Trophoblast cell (in vitro differentiated cells and primary cell): ENCODE data around the gene RPL41. TPM values are rescaled to one million over a fixed set of nuclear protein-coding genes. Genes with fewer than 3 reads are reported as not detected.
"Not testable (repeated sequence)": the region's sequence is repeated elsewhere in the genome, so short reads cannot be mapped to it uniquely, and the experiment has no call there.

Experiments
- DNase-seq, 2 donors: peaks; one replicate each; pipeline ENCODE4 v3.0.0-alpha.2; 2016
- H2AFZ ChIP-seq: 2 replicates; pipeline ENCODE4 v1.6.1; 2013; ENCODE audit warnings: low read length, moderate library complexity, mild to moderate bottlenecking; ENCODE audit not compliant: insufficient read depth, poor library complexity
- H2AK5ac ChIP-seq: 2 replicates; pipeline ENCODE4 v1.6.1; 2013; ENCODE audit warnings: mild to moderate bottlenecking, low read length
- H2BK120ac ChIP-seq: 2 replicates; pipeline ENCODE4 v1.6.1; 2013; ENCODE audit warnings: low read length, mild to moderate bottlenecking, moderate library complexity; ENCODE audit not compliant: insufficient read depth, poor library complexity
- H2BK12ac ChIP-seq: 2 replicates; pipeline ENCODE4 v1.6.1; 2013; ENCODE audit warnings: mild to moderate bottlenecking, low read length, moderate library complexity
- H2BK5ac ChIP-seq: 2 replicates; pipeline ENCODE4 v1.6.1; 2013; ENCODE audit warnings: low read length, low read depth, moderate library complexity, mild to moderate bottlenecking; ENCODE audit not compliant: poor library complexity
- H3K14ac ChIP-seq: 2 replicates; pipeline ENCODE4 v1.6.1; 2013; ENCODE audit warnings: mild to moderate bottlenecking, low read length
- H3K18ac ChIP-seq: 2 replicates; pipeline ENCODE4 v1.6.1; 2013; ENCODE audit warnings: mild to moderate bottlenecking, low read length
- H3K23ac ChIP-seq: 2 replicates; pipeline ENCODE4 v1.6.1; 2013; ENCODE audit warnings: low read length
- H3K27ac ChIP-seq: 2 replicates; pipeline ENCODE4 v1.5.1; 2013; ENCODE audit warnings: low read depth, mild to moderate bottlenecking, inconsistent platforms, low read length, moderate library complexity
- H3K27me3 ChIP-seq: 2 replicates; pipeline ENCODE4 v1.6.1; 2013; ENCODE audit warnings: inconsistent platforms, mild to moderate bottlenecking, low read length, moderate library complexity; ENCODE audit not compliant: insufficient read depth
- H3K36me3 ChIP-seq, 2 experiments: 1 replicate in 1 of 2; 2 replicates in 1 of 2; pipeline ENCODE4 v1.6.1; 2013; ENCODE audit warnings: low read length in 2 of 2, mild to moderate bottlenecking in 2 of 2, moderate library complexity in 1 of 2; ENCODE audit not compliant: insufficient read depth in 2 of 2, control insufficient read depth in 1 of 2
- H3K4ac ChIP-seq: 2 replicates; pipeline ENCODE4 v1.6.1; 2013; ENCODE audit warnings: low read depth, mild to moderate bottlenecking, low read length, moderate library complexity
- H3K4me1 ChIP-seq, 2 experiments: 1 replicate in 1 of 2; 2 replicates in 1 of 2; pipeline ENCODE4 v1.6.1; 2013; ENCODE audit warnings: low read length in 2 of 2, mild to moderate bottlenecking in 2 of 2, moderate library complexity in 1 of 2; ENCODE audit not compliant: insufficient read depth in 2 of 2, control insufficient read depth in 1 of 2
- H3K4me2 ChIP-seq: 2 replicates; pipeline ENCODE4 v1.6.1; 2013; ENCODE audit warnings: inconsistent platforms, mild to moderate bottlenecking, low read length, moderate library complexity
- H3K4me3 ChIP-seq: 2 replicates; pipeline ENCODE4 v1.5.1; 2013; ENCODE audit warnings: mild to moderate bottlenecking, low read depth, low read length, inconsistent platforms
- H3K79me1 ChIP-seq: one replicate; pipeline ENCODE4 v1.6.1; 2013; ENCODE audit warnings: low read length
- H3K79me2 ChIP-seq: 2 replicates; pipeline ENCODE4 v1.6.1; 2013; ENCODE audit warnings: low read length, mild to moderate bottlenecking; ENCODE audit not compliant: control insufficient read depth, insufficient read depth, poor library complexity
- H3K9ac ChIP-seq: 2 replicates; pipeline ENCODE4 v1.6.1; 2013; ENCODE audit warnings: mild to moderate bottlenecking, low read length
- H3K9me3 ChIP-seq: 2 replicates; pipeline ENCODE4 v1.6.1; 2013; ENCODE audit warnings: low read depth, mild to moderate bottlenecking, control low read depth, inconsistent platforms, low read length; ENCODE audit not compliant: insufficient read depth
- H4K12ac ChIP-seq: 2 replicates; pipeline ENCODE4 v1.6.1; 2013; ENCODE audit warnings: low read depth, mild to moderate bottlenecking, low read length, moderate library complexity
- H4K8ac ChIP-seq: 2 replicates; pipeline ENCODE4 v1.6.1; 2013; ENCODE audit warnings: low read depth, mild to moderate bottlenecking, low read length, moderate library complexity
- H4K91ac ChIP-seq: one replicate; pipeline ENCODE4 v1.6.1; 2013; ENCODE audit warnings: low read depth, mild to moderate bottlenecking, low read length, moderate library complexity
- WGBS: extraction: QIAGEN DNeasy Blood & Tissue Kit; methylation state at CpG from one replicate; pipeline ENCODE4 v1.1.7; 2013; ENCODE audit warnings: missing lambda C conversion rate; ENCODE audit not compliant: insufficient read length, insufficient coverage; ENCODE audit errors: extremely low coverage; 5-methylcytosine and 5-hydroxymethylcytosine counted together
- polyA plus RNA-seq: library from polyadenylated mRNA; stranded (reverse); fragments of 200-250 nt; gene quantifications from 2 replicates; pipeline ENCODE4 v1.2.3, GENCODE V29; 2013

Gene RPL41
- 9,463 and 9,643 TPM in 2 replicates for polyA plus RNA-seq

GRCh38 chr12:56116267-56117081 is at the start of gene RPL41:
TSS of gene RPL41 (plus strand) at chr12:56116633.
- WGBS: no CpG with 5 or more reads among the region's 34 CpGs
- peak within 1 kb of the TSS; percentile 32 for H3K18ac ChIP-seq

GRCh38 chr12:56071648-56072047 is 44.8 kb upstream of the RPL41 start:
- Histone ChIP-seq H4K8ac (no peak overlapping the region), H2BK12ac (no peak overlapping the region), H3K27me3 (no peaks in the 10 kb centered on the region), H3K79me1 (no peaks in the 10 kb centered on the region), H2AK5ac (no peak overlapping the region), H3K4me3 (no peak overlapping the region), H3K4me2 (no peak overlapping the region), H3K23ac (no peak overlapping the region), H2BK120ac (no peak overlapping the region), H2BK5ac (no peak overlapping the region), H4K12ac (no peak overlapping the region), H2AFZ (no peak overlapping the region), H3K36me3 (no peaks in the 10 kb centered on the region), H3K4ac (no peak overlapping the region), H3K9me3 (no peaks in the 10 kb centered on the region), H3K9ac (no peak overlapping the region), H3K18ac (no peak overlapping the region), H3K27ac (no peak overlapping the region), H3K79me2 (no peaks in the 10 kb centered on the region), H4K91ac (no peak overlapping the region), H3K4me1 (no peaks in the 10 kb centered on the region), H3K14ac (no peak overlapping the region)
- peak; percentile 84 to 92 for DNase-seq
- no CpG with 5 or more reads among the region's 4 CpGs for WGBS

More at GRCh38 chr12:56116267-56117081, at the start of gene RPL41:
- peaks cover 6 to 12% of the 10 kb centered on the region in 2 experiments for H3K4me1 ChIP-seq
- no peaks in the 10 kb centered on the region for H3K27me3 ChIP-seq
- peak within 1 kb of the TSS; percentile 77 for H3K4me3 ChIP-seq
- peaks cover 12% of the 10 kb centered on the region for H3K79me1 ChIP-seq
- H4K8ac ChIP-seq: peak within 1 kb of the TSS; percentile 90
- H2AFZ ChIP-seq: peak within 1 kb of the TSS; percentile 74
- peak within 1 kb of the TSS; percentile 59 for H3K4me2 ChIP-seq
- peak within 1 kb of the TSS; percentile 58 for H2BK120ac ChIP-seq
- H3K23ac ChIP-seq: no peak within 1 kb of the TSS
- peak within 1 kb of the TSS; percentile 76 for H4K91ac ChIP-seq
- peak within 1 kb of the TSS; percentile 71 for H3K27ac ChIP-seq
- peak within 1 kb of the TSS; percentile 78 for H2BK5ac ChIP-seq
- peak within 1 kb of the TSS; percentile 82 for H4K12ac ChIP-seq
- H3K79me2 ChIP-seq: peaks cover 8% of the 10 kb centered on the region
- H3K14ac ChIP-seq: peak within 1 kb of the TSS; percentile 48
- peak; percentile 94 to 99 for DNase-seq
- peak within 1 kb of the TSS; percentile 90 for H3K9ac ChIP-seq
- H3K9me3 ChIP-seq: no peaks in the 10 kb centered on the region
- peak within 1 kb of the TSS; percentile 64 for H2AK5ac ChIP-seq
- H2BK12ac ChIP-seq: no peak within 1 kb of the TSS
- H3K4ac ChIP-seq: peak within 1 kb of the TSS; percentile 68
- H3K36me3 ChIP-seq: peaks cover 18 to 25% of the 10 kb centered on the region in 2 experiments

GRCh38 chr12:56074396-56074795 is 42.0 kb upstream of the RPL41 start:
- no peak overlapping the region for H3K14ac ChIP-seq
- H3K4me1 ChIP-seq: no peaks in the 10 kb centered on the region
- H3K23ac ChIP-seq: no peak overlapping the region
- H3K27ac ChIP-seq: no peak overlapping the region
- no peak overlapping the region for H3K18ac ChIP-seq
- peak in 1 of 2 donors; percentile 51 for DNase-seq
- H4K12ac ChIP-seq: no peak overlapping the region
- no peak overlapping the region for H3K9ac ChIP-seq
- no peak overlapping the region for H2BK120ac ChIP-seq
- H2AFZ ChIP-seq: no peak overlapping the region
- H3K79me1 ChIP-seq: peaks cover 4% of the 10 kb centered on the region
- H2BK12ac ChIP-seq: no peak overlapping the region
- no peaks in the 10 kb centered on the region for H3K9me3 ChIP-seq
- no peak overlapping the region for H2BK5ac ChIP-seq
- no peaks in the 10 kb centered on the region for H3K36me3 ChIP-seq
- no peak overlapping the region for H2AK5ac ChIP-seq
- H3K4ac ChIP-seq: no peak overlapping the region
- H3K27me3 ChIP-seq: no peaks in the 10 kb centered on the region
- H3K79me2 ChIP-seq: peaks cover 4% of the 10 kb centered on the region
- WGBS: no CpG with 5 or more reads among the region's 5 CpGs
- H4K8ac ChIP-seq: no peak overlapping the region
- H3K4me3 ChIP-seq: no peak overlapping the region
- H4K91ac ChIP-seq: no peak overlapping the region
- H3K4me2 ChIP-seq: no peak overlapping the region

- not testable (repeated sequence) for H4K8ac ChIP-seq, H2BK12ac ChIP-seq, H2BK120ac ChIP-seq, H4K12ac ChIP-seq, H3K4ac ChIP-seq, H3K27ac ChIP-seq, H2AFZ ChIP-seq, H2BK5ac ChIP-seq, H3K14ac ChIP-seq, H4K91ac ChIP-seq, H3K9ac ChIP-seq, H3K4me2 ChIP-seq, H3K9me3 ChIP-seq, H2AK5ac ChIP-seq, H3K4me3 ChIP-seq, H3K23ac ChIP-seq, DNase-seq, H3K36me3 ChIP-seq, H3K27me3 ChIP-seq, H3K18ac ChIP-seq
- Histone ChIP-seq H3K4me1 (peaks cover 12 to 13% of the 10 kb centered on the region in 2 experiments), H3K79me1 (peaks cover 14% of the 10 kb centered on the region), H3K79me2 (peaks cover 22% of the 10 kb centered on the region)
- no CpG with 5 or more reads among the region's 9 CpGs for WGBS
These were observed 38.5 kb upstream of the RPL41 start for GRCh38 chr12:56077966-56078365.
